GM12878 (cell line): ENCODE data around the gene HMGN4. TPM values are rescaled to one million over a fixed set of nuclear protein-coding genes. Genes with fewer than 3 reads are reported as not detected.

Source experiments
- ATAC-seq: fragments of 200-7000 bp; cut with Tn5 transposase; 3 replicates; pipeline ENCODE4 v1.9.1; 2020; ENCODE audit warnings: mild to moderate bottlenecking, moderate library complexity
- BruUV-seq: library from RNA; stranded (reverse); fragments of 400-500 nt; replicated peaks from 2 replicates; lab custom pipeline; 2021; lab: Mats Ljungman, UMichigan
- CTCF ChIA-PET: fragments of 300-600 bp; sonication (Branson Sonifier 250); formaldehyde crosslinking; extraction: SDS; loops from one replicate; lab custom pipeline; 2021; ENCODE audit warnings: inconsistent platforms; lab: Yijun Ruan, JAX
- POLR2A ChIA-PET: fragments of 350-600 bp; formaldehyde crosslinking; extraction: SDS; loops from one replicate; lab custom pipeline; 2021; ENCODE audit warnings: inconsistent platforms; lab: Charles Lee
- RAD21 ChIA-PET: fragments of 300-600 bp; sonication (Branson Sonifier 250); formaldehyde crosslinking; loops from one replicate; lab custom pipeline; 2023; ENCODE audit warnings: antibody characterized with exemption; ENCODE audit not compliant: unreplicated experiment; lab: Charles Lee
- SMC1A ChIA-PET: fragments of 300-600 bp; sonication (Branson Sonifier 250); formaldehyde crosslinking; loops from one replicate; lab custom pipeline; 2023; ENCODE audit not compliant: unreplicated experiment, uncharacterized antibody; lab: Charles Lee
- DNase-seq: peaks from one replicate; pipeline ENCODE4 v3.0.0-alpha.2; 2011; ENCODE audit warnings: low read depth, low spot score
- FAIRE-seq: peaks from 3 replicates; lab custom pipeline; 2011; peaks lifted over from hg19 to GRCh38; lab: Jason Lieb, UNC
- H2AFZ ChIP-seq: 2 replicates; pipeline ENCODE4 v1.6.0; 2011; ENCODE audit warnings: low read depth, low read length, control low read depth; ENCODE audit not compliant: control insufficient read depth
- H3K27ac ChIP-seq: 2 replicates; pipeline ENCODE4 v1.5.1; 2011; ENCODE audit warnings: control low read depth; ENCODE audit not compliant: control insufficient read depth, insufficient read depth
- H3K27me3 ChIP-seq, 2 experiments: replicated peaks in 1 of 2; 2 replicates each; pipeline versions ENCODE4 v1.6.0 to v1.6.1; 2011; ENCODE audit warnings: low read length in 1 of 2; ENCODE audit not compliant: control insufficient read depth in 2 of 2, insufficient read depth in 2 of 2
- H3K36me3 ChIP-seq, 2 experiments: 2 replicates each; pipeline ENCODE4 v1.5.1; 2011; ENCODE audit warnings: low read length in 1 of 2; ENCODE audit not compliant: control insufficient read depth in 2 of 2, insufficient read depth in 2 of 2
- H3K4me1 ChIP-seq: 2 replicates; pipeline ENCODE4 v1.6.1; 2011; ENCODE audit warnings: mild to moderate bottlenecking, low read length, moderate library complexity, mixed read lengths; ENCODE audit not compliant: control insufficient read depth, insufficient read depth
- H3K4me2 ChIP-seq: 2 replicates; pipeline ENCODE4 v1.6.0; 2011; ENCODE audit warnings: control low read depth; ENCODE audit not compliant: control insufficient read depth, insufficient read depth
- H3K4me3 ChIP-seq: fragments of 200-600 bp; sonication (generic); 2 replicates; pipeline ENCODE4 v1.5.1; 2016
- H3K79me2 ChIP-seq: 2 replicates; pipeline ENCODE4 v1.6.0; 2011; ENCODE audit warnings: low read length; ENCODE audit not compliant: control insufficient read depth, insufficient read depth
- H3K9ac ChIP-seq: 2 replicates; pipeline ENCODE4 v1.8.0; 2011; ENCODE audit warnings: low read length, control low read depth, mixed read lengths; ENCODE audit not compliant: control insufficient read depth, insufficient read depth
- H3K9me3 ChIP-seq: replicated peaks from 3 replicates; pipeline ENCODE4 v1.5.1; 2011; ENCODE audit warnings: mild to moderate bottlenecking, low read length; ENCODE audit not compliant: control insufficient read depth, insufficient read depth
- H4K20me1 ChIP-seq: 2 replicates; pipeline ENCODE4 v1.6.0; 2011; ENCODE audit not compliant: control insufficient read depth, insufficient read depth
- MYC ChIP-seq: IDR thresholded peaks from 2 replicates; pipeline ENCODE4 v1.6.1; 2011; ENCODE audit warnings: mild to moderate bottlenecking, low read length, moderate library complexity, inconsistent platforms; ENCODE audit not compliant: insufficient read depth, insufficient replicate concordance, insufficient read length, severe bottlenecking
- NBN ChIP-seq: fragments of 450-650 bp; IDR thresholded peaks from 2 replicates; pipeline ENCODE4 v1.6.1; 2016
- NFIC ChIP-seq: IDR thresholded peaks from 2 replicates; pipeline ENCODE4 v1.6.1; 2012; ENCODE audit warnings: low read depth, mild to moderate bottlenecking, inconsistent platforms, low read length, moderate library complexity
- POLR2AphosphoS5 ChIP-seq: IDR thresholded peaks from 2 replicates; pipeline ENCODE4 v1.6.1; 2011; ENCODE audit warnings: mild to moderate bottlenecking, low read length, inconsistent platforms
- SIN3A ChIP-seq: IDR thresholded peaks from 2 replicates; pipeline ENCODE4 v1.6.1; 2012; ENCODE audit warnings: low read depth, low read length, improper control_type of control experiment
- SREBF2 ChIP-seq: IDR thresholded peaks from 2 replicates; pipeline ENCODE4 v1.6.1; 2012; ENCODE audit warnings: mild to moderate bottlenecking, low read length
- WGBS: methylation state at CpG from one replicate; pipeline ENCODE4 v1.1.6; 2016; ENCODE audit warnings: low lambda C conversion rate; ENCODE audit not compliant: insufficient replicate concordance, insufficient coverage; ENCODE audit errors: missing lambda C conversion rate; 5-methylcytosine and 5-hydroxymethylcytosine counted together
- in situ Hi-C: fragments of 300-500 bp; cut with MboI; formaldehyde crosslinking; loops from 9 replicates; pipeline ENCODE4 v1.14.3; 2018; ENCODE audit warnings: mixed read lengths
- intact Hi-C: fragments of 100-400 bp; cut with micrococcal nuclease; formaldehyde crosslinking; loops from one replicate; pipeline ENCODE4 v1.14.2; 2022; ENCODE audit not compliant: unreplicated experiment
- polyA plus RNA-seq, 11 experiments: library from polyadenylated mRNA; depleted of rRNA in 4 of 11; unstranded in 6 of 11; stranded (reverse) in 5 of 11; fragments of >200 nt; fragmentation: Nextera tagmentation in 4 of 11; fragmentation: Illumina TruSeq in 1 of 11; extraction: Ambion mirVana in 4 of 11; extraction: Trizol in 1 of 11; gene quantifications; 1 replicate in 1 of 11; 2 replicates in 10 of 11; pipeline versions ENCODE4 v1.2.1 to v1.2.3, GENCODE V29; 2011 to 2016; ENCODE audit warnings: inconsistent platforms in 2 of 11, missing spikeins in 2 of 11, low read depth in 1 of 11
- total RNA-seq, 4 experiments: library from RNA; depleted of rRNA in 3 of 4; stranded (reverse); fragments of >200 nt in 3 of 4; fragmentation: Illumina TruSeq in 1 of 4; extraction: Trizol in 1 of 4; gene quantifications; 2 replicates each; pipeline versions ENCODE4 v1.2.1 to v1.2.3, GENCODE V29; 2013 to 2021
- TF ChIP-seq, protein P1 (sequence below): fragments of 450-650 bp; IDR thresholded peaks from 2 replicates; pipeline ENCODE4 v1.6.1; 2016; ENCODE audit warnings: mild to moderate bottlenecking

Gene HMGN4
- total and polyA plus RNA-seq, 10 of the 15 experiments (the other 5 are each of a cell fraction or from before 2014, with no cell fraction given): 26.7 to 99.1 (median 76.7) TPM

DNA sequence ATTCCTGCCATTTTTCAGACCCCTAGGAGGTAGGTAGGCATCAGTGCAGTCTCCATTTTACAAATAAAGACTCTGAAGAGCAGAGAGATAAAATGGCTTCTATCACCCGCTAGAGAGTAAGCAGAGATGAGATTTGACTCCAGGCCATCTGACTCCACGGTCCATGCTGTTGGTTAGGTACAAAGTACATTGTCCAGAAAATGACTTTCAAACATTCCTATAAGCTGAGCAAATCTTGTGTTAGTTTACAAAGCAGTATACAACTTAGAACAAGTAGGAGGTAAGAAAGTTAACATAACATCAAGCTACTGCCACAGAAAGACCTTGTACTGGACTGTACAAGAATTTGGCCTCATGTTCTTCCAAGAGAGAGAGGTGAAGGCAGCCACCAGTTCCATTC is 23.2 kb upstream of the HMGN4 start:
- H3K27ac ChIP-seq: no peak overlapping the region
- CTCF ChIA-PET: no interaction called here
- no peak overlapping the region for H3K4me2 ChIP-seq
- intact Hi-C loops (no loop called here), in situ Hi-C loops (no loop called here)
- no peaks in the 10 kb centered on the region for H3K27me3 ChIP-seq
- POLR2A ChIA-PET: interaction anchor here (0.6 kb wide), 1 partner anchor 596 kb away, joined by 3 read pairs; no protein-coding TSS in a partner anchor
- no peaks in the 10 kb centered on the region for H3K36me3 ChIP-seq
- DNase-seq (no peak), ATAC-seq (no peak), FAIRE-seq (no peak)
- H3K79me2 ChIP-seq: no peaks in the 10 kb centered on the region
- H3K9ac ChIP-seq: no peak overlapping the region
- H3K9me3 ChIP-seq: no peaks in the 10 kb centered on the region
- BruUV-seq: no TSS peak
- no peaks in the 10 kb centered on the region for H4K20me1 ChIP-seq
- TF ChIP-seq SREBF2 (no peak), POLR2AphosphoS5 (no peak), NFIC (no peak), MYC (no peak)
- no peak overlapping the region for H2AFZ ChIP-seq
- no peak overlapping the region for H3K4me3 ChIP-seq
- RAD21 ChIA-PET: no interaction called here
- 68% methylated on average over 2 of the region's 2 CpGs for WGBS
- SMC1A ChIA-PET: interaction anchor here (1.4 kb wide), 1 partner anchor 57 kb away, joined by 3 read pairs; no protein-coding TSS in a partner anchor
- H3K4me1 ChIP-seq: peaks cover under 1% of the 10 kb centered on the region

GRCh38 chr6:26516481-26517427 is 21.4 kb upstream of the HMGN4 start:
- TF ChIP-seq SIN3A: no peak
- TF ChIP-seq, protein P1, sequence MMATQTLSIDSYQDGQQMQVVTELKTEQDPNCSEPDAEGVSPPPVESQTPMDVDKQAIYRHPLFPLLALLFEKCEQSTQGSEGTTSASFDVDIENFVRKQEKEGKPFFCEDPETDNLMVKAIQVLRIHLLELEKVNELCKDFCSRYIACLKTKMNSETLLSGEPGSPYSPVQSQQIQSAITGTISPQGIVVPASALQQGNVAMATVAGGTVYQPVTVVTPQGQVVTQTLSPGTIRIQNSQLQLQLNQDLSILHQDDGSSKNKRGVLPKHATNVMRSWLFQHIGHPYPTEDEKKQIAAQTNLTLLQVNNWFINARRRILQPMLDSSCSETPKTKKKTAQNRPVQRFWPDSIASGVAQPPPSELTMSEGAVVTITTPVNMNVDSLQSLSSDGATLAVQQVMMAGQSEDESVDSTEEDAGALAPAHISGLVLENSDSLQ: no peak
- no peak for TF ChIP-seq NBN
- no TSS peak for BruUV-seq
- no peaks in the 10 kb centered on the region for H3K27me3 ChIP-seq
- H3K4me2 ChIP-seq: no peak overlapping the region
- no peaks in the 10 kb centered on the region for H3K9me3 ChIP-seq
- no peak for FAIRE-seq
- H3K79me2 ChIP-seq: no peaks in the 10 kb centered on the region
- in situ Hi-C loops: no loop called here
- H3K4me3 ChIP-seq: no peak overlapping the region
- peaks cover 6% of the 10 kb centered on the region for H3K4me1 ChIP-seq
- 95% methylated on average over 9 of the region's 9 CpGs for WGBS
- no peak for DNase-seq
- SMC1A ChIA-PET: interaction anchor here (0.8 to 1.8 kb wide), 3 partner anchors 13 to 55 kb away, joined by 3 to 8 read pairs (median 3); no protein-coding TSS in a partner anchor
- no peak overlapping the region for H3K27ac ChIP-seq
- POLR2A ChIA-PET: interaction anchor here (0.7 to 0.8 kb wide), 2 partner anchors 13 to 130 kb away, joined by 3 to 6 read pairs; no protein-coding TSS in a partner anchor
- intact Hi-C loops: no loop called here
- ATAC-seq: no peak
- CTCF ChIA-PET: no interaction called here
- RAD21 ChIA-PET: no interaction called here
- H2AFZ ChIP-seq: no peak overlapping the region
- no peaks in the 10 kb centered on the region for H4K20me1 ChIP-seq
- no peaks in the 10 kb centered on the region for H3K36me3 ChIP-seq
- H3K9ac ChIP-seq: no peak overlapping the region
